Neural progenitor cell (in vitro differentiated cells): ENCODE results near the gene TBCCD1.

Experiments used
- CTCF ChIP-seq: fragments of 200-600 bp; sonication (generic); IDR thresholded peaks from 2 replicates; pipeline ENCODE4 v1.5.1; 2017; ENCODE audit warnings: antibody characterized with exemption, mild to moderate bottlenecking
- EZH2phosphoT487 ChIP-seq: fragments of 200-600 bp; sonication (generic); IDR thresholded peaks from 2 replicates; pipeline ENCODE4 v1.6.1; 2017; ENCODE audit warnings: antibody characterized with exemption

GRCh38 chr3:186513386-186513785 lies 53.8 kb downstream of the TBCCD1 start:
- TF ChIP-seq CTCF, result no peak
- TF ChIP-seq EZH2phosphoT487, result no peak
